DOHH2 (cell line): ENCODE data around the gene KRT6B.

ENCODE experiments used
- EZH2phosphoT487 ChIP-seq: fragments of 200-600 bp; sonication (generic); IDR thresholded peaks from 2 replicates; pipeline ENCODE4 v1.6.1; 2017; ENCODE audit warnings: borderline replicate concordance, mild to moderate bottlenecking, antibody characterized with exemption, low read length, moderate library complexity, mixed read lengths
- TF ChIP-seq, protein P1 (sequence below): fragments of 200-600 bp; sonication (generic); IDR thresholded peaks from one replicate; pipeline ENCODE4 v1.5.1; 2014; ENCODE audit warnings: antibody characterized with exemption, mild to moderate bottlenecking, low read depth, low read length; ENCODE audit not compliant: poor library complexity, severe bottlenecking

GRCh38 chr12:52413202-52413601, 38.7 kb downstream of the KRT6B start:
- TF ChIP-seq EZH2phosphoT487 = no peak
- TF ChIP-seq, protein P1, sequence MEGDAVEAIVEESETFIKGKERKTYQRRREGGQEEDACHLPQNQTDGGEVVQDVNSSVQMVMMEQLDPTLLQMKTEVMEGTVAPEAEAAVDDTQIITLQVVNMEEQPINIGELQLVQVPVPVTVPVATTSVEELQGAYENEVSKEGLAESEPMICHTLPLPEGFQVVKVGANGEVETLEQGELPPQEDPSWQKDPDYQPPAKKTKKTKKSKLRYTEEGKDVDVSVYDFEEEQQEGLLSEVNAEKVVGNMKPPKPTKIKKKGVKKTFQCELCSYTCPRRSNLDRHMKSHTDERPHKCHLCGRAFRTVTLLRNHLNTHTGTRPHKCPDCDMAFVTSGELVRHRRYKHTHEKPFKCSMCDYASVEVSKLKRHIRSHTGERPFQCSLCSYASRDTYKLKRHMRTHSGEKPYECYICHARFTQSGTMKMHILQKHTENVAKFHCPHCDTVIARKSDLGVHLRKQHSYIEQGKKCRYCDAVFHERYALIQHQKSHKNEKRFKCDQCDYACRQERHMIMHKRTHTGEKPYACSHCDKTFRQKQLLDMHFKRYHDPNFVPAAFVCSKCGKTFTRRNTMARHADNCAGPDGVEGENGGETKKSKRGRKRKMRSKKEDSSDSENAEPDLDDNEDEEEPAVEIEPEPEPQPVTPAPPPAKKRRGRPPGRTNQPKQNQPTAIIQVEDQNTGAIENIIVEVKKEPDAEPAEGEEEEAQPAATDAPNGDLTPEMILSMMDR = no peak
